Ishikawa (cell line): ENCODE measurements around the gene BNIP1.

Experiments used
- CEBPB ChIP-seq: IDR thresholded peaks from 2 replicates; pipeline ENCODE4 v1.6.1; 2012
- CREB1 ChIP-seq: IDR thresholded peaks from 2 replicates; pipeline ENCODE4 v1.6.1; 2012; ENCODE audit warnings: low read depth
- EGR1 ChIP-seq: IDR thresholded peaks from 2 replicates; pipeline ENCODE4 v1.6.1; 2012
- EP300 ChIP-seq: IDR thresholded peaks from 2 replicates; pipeline ENCODE4 v1.6.1; 2012; ENCODE audit warnings: borderline replicate concordance
- FOXM1 ChIP-seq: IDR thresholded peaks from 2 replicates; pipeline ENCODE4 v1.6.1; 2012; ENCODE audit warnings: low read depth, borderline replicate concordance
- MAX ChIP-seq: IDR thresholded peaks from 2 replicates; pipeline ENCODE4 v1.6.1; 2012
- NFIC ChIP-seq: IDR thresholded peaks from 2 replicates; pipeline ENCODE4 v1.6.1; 2012
- RAD21 ChIP-seq: IDR thresholded peaks from 2 replicates; pipeline ENCODE4 v1.6.1; 2012; ENCODE audit warnings: low read depth
- REST ChIP-seq: IDR thresholded peaks from 2 replicates; pipeline ENCODE4 v1.6.1; 2012; ENCODE audit warnings: low read depth, mild to moderate bottlenecking
- TAF1 ChIP-seq: IDR thresholded peaks from 2 replicates; pipeline ENCODE4 v1.6.1; 2012; ENCODE audit warnings: low read depth, mild to moderate bottlenecking
- TCF12 ChIP-seq: IDR thresholded peaks from 2 replicates; pipeline ENCODE4 v1.6.1; 2012; ENCODE audit warnings: low read depth
- TEAD4 ChIP-seq: IDR thresholded peaks from 2 replicates; pipeline ENCODE4 v1.6.1; 2012
- USF1 ChIP-seq: IDR thresholded peaks from 2 replicates; pipeline ENCODE4 v1.6.1; 2012
- YY1 ChIP-seq: IDR thresholded peaks from 2 replicates; pipeline ENCODE4 v1.6.1; 2012; ENCODE audit warnings: low read depth
- ZBTB7A ChIP-seq: IDR thresholded peaks from 2 replicates; pipeline ENCODE4 v1.6.1; 2012; ENCODE audit warnings: low read depth

BNIP1 gene

GRCh38 chr5:173148354-173148753 lies 4.0 kb downstream of the BNIP1 start:
- TF ChIP-seq EP300 (no peak), RAD21 (no peak), CREB1 (no peak), NFIC (no peak), TAF1 (no peak), CEBPB (no peak), ZBTB7A (no peak), FOXM1 (no peak), USF1 (no peak), TCF12 (no peak), EGR1 (no peak), TEAD4 (no peak), REST (no peak), YY1 (no peak), MAX (no peak)

- TF ChIP-seq TAF1 = no peak
- no peak for TF ChIP-seq EGR1
- TF ChIP-seq FOXM1 = no peak
- TF ChIP-seq YY1 = no peak
- no peak for TF ChIP-seq TCF12
- no peak for TF ChIP-seq REST
- no peak for TF ChIP-seq NFIC
- no peak for TF ChIP-seq CEBPB
- TF ChIP-seq ZBTB7A = no peak
- TF ChIP-seq TEAD4 = no peak
Observed at GRCh38 chr5:173152547-173152946, 8.2 kb downstream of the BNIP1 start.

- TF ChIP-seq EGR1 = no peak
Observed at GRCh38 chr5:173153842-173154241, 9.5 kb downstream of the BNIP1 start.

GRCh38 chr5:173155912-173156311 lies 11.6 kb downstream of the BNIP1 start:
- TF ChIP-seq RAD21 (no peak), CEBPB (no peak), TEAD4 (no peak), TCF12 (no peak), CREB1 (no peak), TAF1 (no peak), MAX (no peak), NFIC (no peak), ZBTB7A (no peak), EP300 (no peak), YY1 (no peak), FOXM1 (no peak), USF1 (no peak), EGR1 (no peak), REST (no peak)

GRCh38 chr5:173158366-173158765 lies 14.0 kb downstream of the BNIP1 start:
- TF ChIP-seq TEAD4 = no peak

- TF ChIP-seq YY1 (no peak), CEBPB (no peak), TAF1 (no peak), FOXM1 (no peak), ZBTB7A (no peak), TCF12 (no peak), MAX (no peak), NFIC (no peak), RAD21 (no peak), EP300 (no peak), TEAD4 (no peak), CREB1 (no peak), REST (no peak), EGR1 (no peak), USF1 (no peak)
Observed at GRCh38 chr5:173159256-173159655, 14.9 kb downstream of the BNIP1 start.
